ENCODE data around the gene SAMD4A.

- TF ChIP-seq CTCF (IDR thresholded peaks at IDR 0.05) (no peak), POLR2A (IDR thresholded peaks at IDR 0.05; ENCODE audit: low read length) (no peak), CBX2 (IDR thresholded peaks at IDR 0.05; ENCODE audit: borderline replicate concordance, low read depth) (no peak), CEBPB (IDR thresholded peaks at IDR 0.05) (no peak), NPAS2 (CRISPR knock-in tag; IDR thresholded peaks at IDR 0.05; ENCODE audit: borderline replicate concordance) (no peak)
Observed at GRCh38 chr14:54548491-54548890, 18.4 kb upstream of the SAMD4A start.

Measured in A549 (cell line).